Activated CD8-positive, alpha-beta T cell treated with anti-CD3 and anti-CD28 coated beads for 36 hours (primary cell): Measurements from ENCODE around the gene PIK3IP1. TPM values are rescaled to one million over a fixed set of nuclear protein-coding genes. Genes with fewer than 3 reads are reported as not detected.

Source experiments
- ATAC-seq: fragments of 200-7000 bp; cut with Tn5 transposase; one replicate; pipeline ENCODE4 v1.10.0; 2021; ENCODE audit warnings: mild to moderate bottlenecking, moderate library complexity
- CTCF ChIA-PET: fragments of 350-600 bp; sonication (Branson Sonifier 250); formaldehyde crosslinking; loops from one replicate; lab custom pipeline; 2021; ENCODE audit warnings: antibody characterized with exemption; lab: Charles Lee
- POLR2A ChIA-PET: fragments of 350-600 bp; sonication (Branson Sonifier 250); formaldehyde crosslinking; loops from one replicate; lab custom pipeline; 2021; ENCODE audit warnings: antibody characterized with exemption; lab: Charles Lee
- DNase-seq: peaks from one replicate; pipeline ENCODE4 v3.0.0-alpha.2; 2020
- H3K27ac Mint-ChIP-seq: one replicate; pipeline ENCODE4 v1.8.0; 2021; ENCODE audit warnings: mild to moderate bottlenecking, mixed read lengths
- H3K27me3 Mint-ChIP-seq: one replicate; pipeline ENCODE4 v1.8.0; 2021; ENCODE audit warnings: mixed read lengths
- H3K36me3 Mint-ChIP-seq: one replicate; pipeline ENCODE4 v1.8.0; 2021; ENCODE audit warnings: low read depth, mixed read lengths
- H3K4me1 Mint-ChIP-seq: one replicate; pipeline ENCODE4 v1.8.0; 2021; ENCODE audit warnings: low read depth, mixed read lengths
- H3K4me3 Mint-ChIP-seq: one replicate; pipeline ENCODE4 v1.8.0; 2021; ENCODE audit warnings: mild to moderate bottlenecking, moderate library complexity, mixed read lengths
- H3K9me3 Mint-ChIP-seq: one replicate; pipeline ENCODE4 v1.8.0; 2021; ENCODE audit warnings: mixed read lengths
- intact Hi-C: fragments of 100-400 bp; cut with micrococcal nuclease; formaldehyde crosslinking; loops from one replicate; pipeline ENCODE4 v1.10.0; 2022
- total RNA-seq, 2 experiments: library from RNA; stranded (reverse); gene quantifications; one replicate each; pipeline ENCODE4 v1.2.3, GENCODE V29; 2021
- TF ChIP-seq, protein P1 (sequence below): fragments of 200-600 bp; IDR thresholded peaks from one replicate; pipeline ENCODE4 v1.8.0; 2022; ENCODE audit warnings: antibody characterized with exemption, mild to moderate bottlenecking

The PIK3IP1 gene
- total RNA-seq, 2 experiments from 2014 or later = 18.2 to 19.6 TPM

DNA sequence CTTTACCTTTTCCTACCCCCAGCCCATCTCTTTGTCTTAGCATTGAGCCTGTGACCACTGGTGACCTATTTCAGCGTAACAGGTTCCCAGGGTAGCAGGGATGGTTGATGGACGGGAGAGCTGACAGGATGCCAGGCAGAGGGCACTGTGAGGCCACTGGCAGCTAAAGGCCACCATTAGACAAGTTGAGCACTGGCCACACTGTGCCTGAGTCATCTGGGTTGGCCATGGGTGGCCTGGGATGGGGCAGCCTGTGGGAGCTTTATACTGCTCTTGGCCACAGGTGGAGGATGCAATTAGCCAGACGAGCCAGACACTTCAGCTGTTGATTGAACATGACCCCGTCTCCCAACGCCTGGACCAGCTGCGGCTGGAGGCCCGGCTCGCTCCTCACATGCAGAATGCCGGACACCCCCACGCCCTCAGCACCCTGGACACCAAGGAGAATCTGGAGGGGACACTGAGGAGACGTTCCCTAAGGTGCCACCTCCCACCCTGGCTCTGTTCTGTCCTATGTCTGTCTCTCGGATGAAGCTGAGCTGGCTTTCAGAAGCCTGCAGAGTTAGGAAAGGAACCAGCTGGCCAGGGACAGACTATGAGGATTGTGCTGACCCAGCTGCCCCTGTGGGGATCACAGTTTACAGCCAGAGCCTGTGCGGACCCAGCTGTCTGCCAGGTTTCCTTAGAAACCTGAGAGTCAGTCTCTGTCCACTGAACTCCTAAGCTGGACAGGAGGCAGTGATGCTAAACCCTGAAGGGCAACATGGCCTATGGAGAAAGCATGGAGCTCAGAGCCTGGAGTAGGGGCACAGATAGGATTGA, 29.8 kb downstream of the PIK3IP1 start:
- no peaks in the 10 kb centered on the region for H3K9me3 Mint-ChIP-seq
- peaks cover 26% of the 10 kb centered on the region for H3K36me3 Mint-ChIP-seq
- no peaks in the 10 kb centered on the region for H3K27me3 Mint-ChIP-seq
- no peaks in the 10 kb centered on the region for H3K4me1 Mint-ChIP-seq
- TF ChIP-seq, protein P1, sequence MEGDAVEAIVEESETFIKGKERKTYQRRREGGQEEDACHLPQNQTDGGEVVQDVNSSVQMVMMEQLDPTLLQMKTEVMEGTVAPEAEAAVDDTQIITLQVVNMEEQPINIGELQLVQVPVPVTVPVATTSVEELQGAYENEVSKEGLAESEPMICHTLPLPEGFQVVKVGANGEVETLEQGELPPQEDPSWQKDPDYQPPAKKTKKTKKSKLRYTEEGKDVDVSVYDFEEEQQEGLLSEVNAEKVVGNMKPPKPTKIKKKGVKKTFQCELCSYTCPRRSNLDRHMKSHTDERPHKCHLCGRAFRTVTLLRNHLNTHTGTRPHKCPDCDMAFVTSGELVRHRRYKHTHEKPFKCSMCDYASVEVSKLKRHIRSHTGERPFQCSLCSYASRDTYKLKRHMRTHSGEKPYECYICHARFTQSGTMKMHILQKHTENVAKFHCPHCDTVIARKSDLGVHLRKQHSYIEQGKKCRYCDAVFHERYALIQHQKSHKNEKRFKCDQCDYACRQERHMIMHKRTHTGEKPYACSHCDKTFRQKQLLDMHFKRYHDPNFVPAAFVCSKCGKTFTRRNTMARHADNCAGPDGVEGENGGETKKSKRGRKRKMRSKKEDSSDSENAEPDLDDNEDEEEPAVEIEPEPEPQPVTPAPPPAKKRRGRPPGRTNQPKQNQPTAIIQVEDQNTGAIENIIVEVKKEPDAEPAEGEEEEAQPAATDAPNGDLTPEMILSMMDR = no peak
- intact Hi-C loops = no loop called here
- POLR2A ChIA-PET = interaction anchor here (0.7 kb wide), 1 partner anchor 102 kb away, joined by 3 read pairs; the partner anchor contains the start of gene RNF185
- no peak overlapping the region for H3K4me3 Mint-ChIP-seq
- H3K27ac Mint-ChIP-seq = no peak overlapping the region
- DNase-seq (no peak), ATAC-seq (no peak)
- CTCF ChIA-PET = interaction anchor here (0.6 to 2.5 kb wide), 2 partner anchors 10 to 155 kb away, joined by 3 to 17 read pairs; no protein-coding TSS in a partner anchor

GRCh38 chr22:31260474-31260856, 31.8 kb downstream of the PIK3IP1 start:
- CTCF ChIA-PET = no interaction called here
- TF ChIP-seq, protein P1 = no peak
- no peak overlapping the region for H3K27ac Mint-ChIP-seq
- no peak for ATAC-seq
- H3K36me3 Mint-ChIP-seq = peaks cover 18% of the 10 kb centered on the region
- H3K9me3 Mint-ChIP-seq = no peaks in the 10 kb centered on the region
- no peak overlapping the region for H3K4me3 Mint-ChIP-seq
- DNase-seq = no peak
- intact Hi-C loops = no loop called here
- H3K4me1 Mint-ChIP-seq = no peaks in the 10 kb centered on the region
- no peaks in the 10 kb centered on the region for H3K27me3 Mint-ChIP-seq
- POLR2A ChIA-PET = no interaction called here

- TF ChIP-seq, protein P1 = no peak
- H3K9me3 Mint-ChIP-seq = no peaks in the 10 kb centered on the region
- intact Hi-C loops = no loop called here
- H3K27ac Mint-ChIP-seq = no peak overlapping the region
- ChIA-PET POLR2A (no interaction called here), CTCF (interaction anchor here (13.6 kb wide), 1 partner anchor 13 kb away, joined by 110 read pairs; no protein-coding TSS in a partner anchor)
- no peaks in the 10 kb centered on the region for H3K4me1 Mint-ChIP-seq
- H3K4me3 Mint-ChIP-seq = no peak overlapping the region
- peaks cover 18% of the 10 kb centered on the region for H3K36me3 Mint-ChIP-seq
- no peaks in the 10 kb centered on the region for H3K27me3 Mint-ChIP-seq
- ATAC-seq (no peak), DNase-seq (no peak)
Observed at GRCh38 chr22:31259798-31260473, 32.4 kb downstream of the PIK3IP1 start.

GRCh38 chr22:31253949-31254348, 38.3 kb downstream of the PIK3IP1 start:
- no peak for DNase-seq
- Mint-ChIP-seq H3K4me3 (no peak overlapping the region), H3K4me1 (peaks cover 6% of the 10 kb centered on the region), H3K27ac (no peak overlapping the region), H3K36me3 (peaks cover 5% of the 10 kb centered on the region), H3K27me3 (no peaks in the 10 kb centered on the region), H3K9me3 (no peaks in the 10 kb centered on the region)
- ChIA-PET POLR2A (no interaction called here), CTCF (interaction anchor here (0.7 to 13.6 kb wide), 4 partner anchors 12 to 146 kb away, joined by 3 to 110 read pairs (median 4); no protein-coding TSS in a partner anchor)
- ATAC-seq = no peak
- TF ChIP-seq, protein P1 = no peak
- intact Hi-C loops = no loop called here
